ENCODE data around the gene LRRC47.

GRCh38 chr1:3743421-3743820 lies 52.9 kb downstream of the LRRC47 start:
- no peak for TF ChIP-seq CTCF (IDR thresholded peaks at IDR 0.05)
- TF ChIP-seq POLR2AphosphoS5 (IDR thresholded peaks at IDR 0.05) = no peak
- TF ChIP-seq POLR2A (IDR thresholded peaks at IDR 0.05) = no peak
